Neuronal stem cell (in vitro differentiated cells): ENCODE results near the gene CAMK1D.
A peak's percentile ranks its signal among the peaks of the same experiment; 100 is the strongest.

ENCODE experiments used
- DNase-seq: peaks from one replicate; pipeline ENCODE4 v3.0.0-alpha.2; 2013; ENCODE audit warnings: low spot score
- H2AFZ ChIP-seq: one replicate; pipeline ENCODE4 v1.6.1; 2013; ENCODE audit warnings: mild to moderate bottlenecking, low read length, inconsistent platforms
- H2AK5ac ChIP-seq: 2 replicates; pipeline ENCODE4 v1.6.1; 2013; ENCODE audit warnings: low read depth, mild to moderate bottlenecking, inconsistent platforms, low read length, moderate library complexity, mixed read lengths
- H2BK120ac ChIP-seq: 2 replicates; pipeline ENCODE4 v1.6.1; 2013; ENCODE audit warnings: low read depth, mild to moderate bottlenecking, inconsistent platforms, low read length, moderate library complexity, mixed read lengths
- H2BK12ac ChIP-seq: one replicate; pipeline ENCODE4 v1.6.1; 2013; ENCODE audit warnings: low read length, inconsistent platforms
- H2BK15ac ChIP-seq: 2 replicates; pipeline ENCODE4 v1.6.1; 2013; ENCODE audit warnings: mild to moderate bottlenecking, low read length, inconsistent platforms, mixed read lengths
- H2BK5ac ChIP-seq: one replicate; pipeline ENCODE4 v1.6.1; 2013; ENCODE audit warnings: inconsistent platforms, mild to moderate bottlenecking, low read length, moderate library complexity
- H3K14ac ChIP-seq: one replicate; pipeline ENCODE4 v1.6.1; 2013; ENCODE audit warnings: low read length, inconsistent platforms
- H3K18ac ChIP-seq: 2 replicates; pipeline ENCODE4 v1.6.1; 2013; ENCODE audit warnings: low read length, inconsistent platforms
- H3K23ac ChIP-seq: 2 replicates; pipeline ENCODE4 v1.6.1; 2013; ENCODE audit warnings: low read depth, mild to moderate bottlenecking, mixed read lengths, low read length, inconsistent platforms; ENCODE audit not compliant: poor library complexity
- H3K27ac ChIP-seq: replicated peaks from 3 replicates; pipeline ENCODE4 v1.5.1; 2013; ENCODE audit warnings: low read length, inconsistent platforms
- H3K27me3 ChIP-seq, 3 experiments: 2 replicates each; pipeline ENCODE4 v1.6.1; 2013; ENCODE audit warnings: low read length in 3 of 3, mild to moderate bottlenecking in 2 of 3, inconsistent platforms in 1 of 3, low read depth in 1 of 3, mixed read lengths in 1 of 3, moderate library complexity in 1 of 3; ENCODE audit not compliant: control insufficient read depth in 3 of 3, insufficient read depth in 3 of 3
- H3K36me3 ChIP-seq, 2 donors: replicated peaks in 1 of 2; 2 replicates each; pipeline ENCODE4 v1.6.1; 2013; ENCODE audit warnings: low read length in 2 of 2; ENCODE audit not compliant: control insufficient read depth in 2 of 2, insufficient read depth in 2 of 2
- H3K4ac ChIP-seq: 2 replicates; pipeline ENCODE4 v1.6.1; 2013; ENCODE audit warnings: inconsistent platforms, mild to moderate bottlenecking, low read length, moderate library complexity
- H3K4me1 ChIP-seq, 2 donors: 1 replicate in 1 of 2; 2 replicates in 1 of 2; pipeline ENCODE4 v1.6.1; 2013; ENCODE audit warnings: low read length in 2 of 2, low read depth in 1 of 2; ENCODE audit not compliant: control insufficient read depth in 2 of 2, insufficient read depth in 1 of 2
- H3K4me2 ChIP-seq: one replicate; pipeline ENCODE4 v1.6.1; 2013; ENCODE audit warnings: mild to moderate bottlenecking, low read length, inconsistent platforms; ENCODE audit not compliant: insufficient read depth, poor library complexity, severe bottlenecking
- H3K4me3 ChIP-seq, 2 donors: 2 replicates each; pipeline ENCODE4 v1.5.1; 2013; ENCODE audit warnings: low read length in 2 of 2, mild to moderate bottlenecking in 2 of 2, inconsistent platforms in 1 of 2, moderate library complexity in 1 of 2
- H3K79me1 ChIP-seq: one replicate; pipeline ENCODE4 v1.6.1; 2013; ENCODE audit warnings: low read depth, mild to moderate bottlenecking, inconsistent platforms, low read length, moderate library complexity
- H3K9ac ChIP-seq: one replicate; pipeline ENCODE4 v1.6.1; 2013; ENCODE audit warnings: mild to moderate bottlenecking, low read depth, low read length, inconsistent platforms; ENCODE audit not compliant: poor library complexity
- H3K9me3 ChIP-seq, 2 donors: replicated peaks in 1 of 2; 2 replicates each; pipeline versions ENCODE3 to v1.6.1; 2013; ENCODE audit warnings: low read length in 2 of 2, mild to moderate bottlenecking in 2 of 2, inconsistent platforms in 1 of 2, low read depth in 1 of 2, mixed read lengths in 1 of 2, moderate library complexity in 1 of 2; ENCODE audit not compliant: control insufficient read depth in 2 of 2, insufficient read depth in 1 of 2
- H4K8ac ChIP-seq: one replicate; pipeline ENCODE4 v1.6.1; 2013; ENCODE audit warnings: low read depth, mild to moderate bottlenecking, inconsistent platforms, low read length, moderate library complexity
- H4K91ac ChIP-seq: one replicate; pipeline ENCODE4 v1.6.1; 2013; ENCODE audit warnings: low read length, low read depth, mild to moderate bottlenecking, inconsistent platforms; ENCODE audit not compliant: poor library complexity
- WGBS, 2 donors: extraction: QIAGEN DNeasy Blood & Tissue Kit; methylation state at CpG; one replicate each; pipeline ENCODE4 v1.1.7; 2013; ENCODE audit warnings: missing lambda C conversion rate in 2 of 2, mixed read lengths in 1 of 2; ENCODE audit not compliant: insufficient read length in 2 of 2, insufficient replicate concordance in 1 of 2; ENCODE audit errors: extremely low coverage in 2 of 2; 5-methylcytosine and 5-hydroxymethylcytosine counted together

The CAMK1D gene

GRCh38 chr10:12394241-12395033, 45.1 kb downstream of the CAMK1D start:
- no peak overlapping the region for H3K4me3 ChIP-seq
- H3K27me3 ChIP-seq = no peaks in the 10 kb centered on the region
- no peak overlapping the region for H3K4ac ChIP-seq
- H3K4me1 ChIP-seq = peaks cover 0 to 7% of the 10 kb centered on the region in 2 donors
- H2BK120ac ChIP-seq = no peak overlapping the region
- no peak overlapping the region for H2BK12ac ChIP-seq
- no peak overlapping the region for H2AK5ac ChIP-seq
- no peak overlapping the region for H2BK5ac ChIP-seq
- WGBS, 2 donors = no CpG with 5 or more reads among the region's 8 CpGs
- DNase-seq = no peak
- no peak overlapping the region for H3K27ac ChIP-seq
- no peaks in the 10 kb centered on the region for H3K36me3 ChIP-seq
- no peak overlapping the region for H4K91ac ChIP-seq
- H3K23ac ChIP-seq = no peak overlapping the region
- no peak overlapping the region for H4K8ac ChIP-seq
- no peak overlapping the region for H3K14ac ChIP-seq
- no peak overlapping the region for H3K18ac ChIP-seq
- no peak overlapping the region for H2BK15ac ChIP-seq
- H2AFZ ChIP-seq = no peak overlapping the region
- no peak overlapping the region for H3K9ac ChIP-seq
- H3K4me2 ChIP-seq = no peak overlapping the region
- no peaks in the 10 kb centered on the region for H3K9me3 ChIP-seq
- H3K79me1 ChIP-seq = peaks cover 4% of the 10 kb centered on the region

GRCh38 chr10:12396093-12396492, 46.7 kb downstream of the CAMK1D start:
- Histone ChIP-seq H2BK12ac (no peak overlapping the region), H3K4me3 (no peak overlapping the region), H3K18ac (no peak overlapping the region), H2BK15ac (no peak overlapping the region), H2BK120ac (no peak overlapping the region), H3K79me1 (peaks cover 2% of the 10 kb centered on the region), H4K91ac (no peak overlapping the region), H3K27ac (no peak overlapping the region), H3K9me3 (no peaks in the 10 kb centered on the region), H3K27me3 (no peaks in the 10 kb centered on the region), H3K4ac (no peak overlapping the region), H3K9ac (no peak overlapping the region), H2AK5ac (no peak overlapping the region), H3K4me1 (peaks cover 0 to 6% of the 10 kb centered on the region in 2 donors), H2AFZ (no peak overlapping the region), H3K14ac (no peak overlapping the region), H3K23ac (no peak overlapping the region), H3K4me2 (no peak overlapping the region), H4K8ac (no peak overlapping the region), H2BK5ac (no peak overlapping the region), H3K36me3 (no peaks in the 10 kb centered on the region)
- WGBS, 2 donors = no CpG with 5 or more reads among the region's 9 CpGs
- DNase-seq = no peak

GRCh38 chr10:12396567-12396966, 47.2 kb downstream of the CAMK1D start:
- H3K79me1 ChIP-seq = peaks cover 2% of the 10 kb centered on the region

GRCh38 chr10:12397147-12397896, 48.0 kb downstream of the CAMK1D start:
- H2BK15ac ChIP-seq = no peak overlapping the region
- no peaks in the 10 kb centered on the region for H3K79me1 ChIP-seq
- no peak overlapping the region for H3K9ac ChIP-seq
- H2AFZ ChIP-seq = no peak overlapping the region
- H3K4me3 ChIP-seq = no peak overlapping the region
- no peak overlapping the region for H4K91ac ChIP-seq
- no peaks in the 10 kb centered on the region for H3K9me3 ChIP-seq
- no peak overlapping the region for H2BK5ac ChIP-seq
- no peak overlapping the region for H3K18ac ChIP-seq
- no peak overlapping the region for H2AK5ac ChIP-seq
- H3K27ac ChIP-seq = no peak overlapping the region
- no peaks in the 10 kb centered on the region for H3K27me3 ChIP-seq
- no peak for DNase-seq
- no peak overlapping the region for H3K4me2 ChIP-seq
- no peak overlapping the region for H2BK120ac ChIP-seq
- no CpG with 5 or more reads among the region's 10 CpGs for WGBS, 2 donors
- peaks cover 0 to 4% of the 10 kb centered on the region in 2 donors for H3K4me1 ChIP-seq
- H4K8ac ChIP-seq = no peak overlapping the region
- H3K14ac ChIP-seq = no peak overlapping the region
- no peak overlapping the region for H3K4ac ChIP-seq
- H2BK12ac ChIP-seq = no peak overlapping the region
- H3K23ac ChIP-seq = no peak overlapping the region
- H3K36me3 ChIP-seq = no peaks in the 10 kb centered on the region

More at GRCh38 chr10:12396567-12396966, 47.2 kb downstream of the CAMK1D start:
- H3K9ac ChIP-seq = no peak overlapping the region
- no CpG with 5 or more reads among the region's 6 CpGs for WGBS, 2 donors
- no peak overlapping the region for H4K8ac ChIP-seq
- H3K4ac ChIP-seq = no peak overlapping the region
- no peak overlapping the region for H3K23ac ChIP-seq
- no peak overlapping the region for H2BK120ac ChIP-seq
- H2AFZ ChIP-seq = no peak overlapping the region
- H3K27me3 ChIP-seq = no peaks in the 10 kb centered on the region
- no peak overlapping the region for H3K27ac ChIP-seq
- no peak overlapping the region for H3K4me3 ChIP-seq
- H2BK5ac ChIP-seq = no peak overlapping the region
- H3K18ac ChIP-seq = no peak overlapping the region
- H3K36me3 ChIP-seq = no peaks in the 10 kb centered on the region
- peak overlapping the region; percentile 21 for H3K14ac ChIP-seq
- H3K4me1 ChIP-seq = peaks cover 0 to 4% of the 10 kb centered on the region in 2 donors
- no peak overlapping the region for H3K4me2 ChIP-seq
- no peak overlapping the region for H4K91ac ChIP-seq
- no peak overlapping the region for H2BK12ac ChIP-seq
- no peaks in the 10 kb centered on the region for H3K9me3 ChIP-seq
- no peak overlapping the region for H2BK15ac ChIP-seq
- H2AK5ac ChIP-seq = no peak overlapping the region
- DNase-seq = no peak
